ENCODE data around the gene IRF5.
"Not testable (repeated sequence)": the region's sequence is repeated elsewhere in the genome, so short reads cannot be mapped to it uniquely, and the experiment has no call there.

The IRF5 gene

GRCh38 chr7:128906766-128907559 lies 30.8 kb upstream of the IRF5 start:
- DNase-seq (ENCODE audit: low read depth): no peak

- DNase-seq (ENCODE audit: low read depth): no peak
Measured at GRCh38 chr7:128908750-128909624, 28.7 kb upstream of the IRF5 start.

- no peak for DNase-seq (ENCODE audit: low read depth)
Measured at GRCh38 chr7:128909625-128910568, 27.8 kb upstream of the IRF5 start.

- no peak for DNase-seq (ENCODE audit: low read depth)
Measured at GRCh38 chr7:128910569-128910945, 27.2 kb upstream of the IRF5 start, which contains the start of gene KCP. Gene KCP (minus strand): TSS chr7:128910709. CDS start chr7:128910676, 33 bp downstream.

- no peak for DNase-seq (ENCODE audit: low read depth)
Measured at GRCh38 chr7:128911423-128912031, 26.2 kb upstream of the IRF5 start.

- no peak for DNase-seq (ENCODE audit: low read depth)
Measured at GRCh38 chr7:128912281-128912680, 25.4 kb upstream of the IRF5 start.

GRCh38 chr7:128912709-128913495 lies 24.8 kb upstream of the IRF5 start:
- not testable (repeated sequence) for DNase-seq (ENCODE audit: low read depth)

- DNase-seq (ENCODE audit: low read depth): no peak
Measured at GRCh38 chr7:128913870-128914565, 23.7 kb upstream of the IRF5 start.

- no peak for DNase-seq (ENCODE audit: low read depth)
Measured at GRCh38 chr7:128914566-128915151, 23.1 kb upstream of the IRF5 start.

GRCh38 chr7:128915271-128915819 lies 22.4 kb upstream of the IRF5 start:
- no peak for DNase-seq (ENCODE audit: low read depth)

GRCh38 chr7:128915841-128916642 lies 21.7 kb upstream of the IRF5 start:
- no peak for DNase-seq (ENCODE audit: low read depth)

GRCh38 chr7:128916643-128916915 lies 21.1 kb upstream of the IRF5 start:
- DNase-seq (ENCODE audit: low read depth): no peak

- DNase-seq (ENCODE audit: low read depth): no peak
Measured at GRCh38 chr7:128917122-128917521, 20.6 kb upstream of the IRF5 start.

- no peak for DNase-seq (ENCODE audit: low read depth)
Measured at GRCh38 chr7:128918016-128918665, 19.6 kb upstream of the IRF5 start.

- DNase-seq (ENCODE audit: low read depth): no peak
Measured at GRCh38 chr7:128919241-128919640, 18.5 kb upstream of the IRF5 start.

GRCh38 chr7:128919881-128920799 lies 17.6 kb upstream of the IRF5 start:
- no peak for DNase-seq (ENCODE audit: low read depth)

GRCh38 chr7:128920913-128921582 lies 16.7 kb upstream of the IRF5 start:
- no peak for DNase-seq (ENCODE audit: low read depth)

Measured in T-helper 22 cell (primary cell).